ENCODE data around the gene TBC1D22A. TPM values are rescaled to one million over a fixed set of nuclear protein-coding genes. Genes with fewer than 3 reads are reported as not detected.

The TBC1D22A gene
- total RNA-seq, 1 donor from 2014 or later: 24.2 TPM

DNA sequence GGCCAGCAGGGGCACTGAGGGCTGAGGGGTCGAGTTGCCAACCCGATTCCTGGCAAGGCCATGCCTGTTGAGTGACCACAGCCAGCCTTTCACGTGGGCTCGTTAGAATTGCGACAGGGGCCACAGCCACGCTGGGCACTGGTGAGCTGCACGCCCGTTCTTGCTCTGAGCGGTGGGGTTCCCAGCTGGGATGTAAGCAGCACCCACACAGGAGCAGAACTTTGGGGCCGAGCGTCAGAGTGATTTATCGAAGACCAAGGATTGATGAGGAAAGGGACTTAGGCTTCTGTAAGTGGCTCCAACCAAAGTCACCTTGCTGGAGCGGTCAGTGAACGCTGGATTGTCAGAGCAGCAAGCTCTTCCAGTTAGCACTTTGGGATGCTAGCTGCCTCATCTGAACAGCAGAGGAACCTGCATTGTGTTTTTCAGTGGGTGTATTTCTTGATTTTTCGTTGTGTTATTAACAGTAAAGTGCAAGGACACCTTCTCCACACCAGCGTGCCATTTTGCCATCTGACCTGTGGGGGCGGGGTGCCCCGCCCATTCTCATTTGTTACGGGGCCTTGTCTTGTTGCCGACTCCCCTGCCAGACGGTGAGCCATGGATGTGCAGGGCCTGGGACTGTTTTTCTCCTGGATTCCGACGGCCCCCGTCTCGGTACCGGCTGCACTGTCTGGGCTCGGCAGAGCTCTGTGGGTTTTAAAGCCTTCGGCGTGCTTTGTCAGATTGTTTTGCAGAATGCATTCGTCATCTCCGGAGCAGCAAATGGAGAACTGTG, 202.5 kb downstream of the TBC1D22A start:
- no peaks in the 10 kb centered on the region for H3K9me3 ChIP-seq (ENCODE audit: insufficient read depth, low read depth, low read length)
- Mint-ChIP-seq H3K27me3 (ENCODE audit: low read depth, unreplicated experiment) (no peaks in the 10 kb centered on the region), H3K36me3 (ENCODE audit: low read depth, unreplicated experiment) (peaks cover 5% of the 10 kb centered on the region), H3K9me3 (ENCODE audit: unreplicated experiment) (no peaks in the 10 kb centered on the region), H3K4me3 (ENCODE audit: unreplicated experiment) (no peak overlapping the region), H3K27ac (ENCODE audit: unreplicated experiment) (no peak overlapping the region), H3K4me1 (ENCODE audit: low read depth, unreplicated experiment) (peaks cover 10% of the 10 kb centered on the region)
- no peak overlapping the region for H3K4me3 ChIP-seq (ENCODE audit: insufficient read depth, low read depth, low read length)
- no peak overlapping the region for H3K9ac ChIP-seq (ENCODE audit: low read length)
- no peaks in the 10 kb centered on the region for H3K36me3 ChIP-seq (ENCODE audit: insufficient read depth, low read length)
- peaks cover 43% of the 10 kb centered on the region for H4K20me1 ChIP-seq (ENCODE audit: insufficient read depth, low read length)
- H3K79me2 ChIP-seq (ENCODE audit: insufficient read depth, low read length): no peaks in the 10 kb centered on the region
- H3K4me1 ChIP-seq (ENCODE audit: insufficient read depth, low read length): no peaks in the 10 kb centered on the region
- no peaks in the 10 kb centered on the region for H3K27me3 ChIP-seq (ENCODE audit: insufficient read depth, low read length)
- FAIRE-seq (no peak), DNase-seq (ENCODE audit: low read depth) (no peak)
- no peak for TF ChIP-seq EZH2 (IDR thresholded peaks at IDR 0.05; ENCODE audit: insufficient read depth, low read length)
- TF ChIP-seq, protein P1, sequence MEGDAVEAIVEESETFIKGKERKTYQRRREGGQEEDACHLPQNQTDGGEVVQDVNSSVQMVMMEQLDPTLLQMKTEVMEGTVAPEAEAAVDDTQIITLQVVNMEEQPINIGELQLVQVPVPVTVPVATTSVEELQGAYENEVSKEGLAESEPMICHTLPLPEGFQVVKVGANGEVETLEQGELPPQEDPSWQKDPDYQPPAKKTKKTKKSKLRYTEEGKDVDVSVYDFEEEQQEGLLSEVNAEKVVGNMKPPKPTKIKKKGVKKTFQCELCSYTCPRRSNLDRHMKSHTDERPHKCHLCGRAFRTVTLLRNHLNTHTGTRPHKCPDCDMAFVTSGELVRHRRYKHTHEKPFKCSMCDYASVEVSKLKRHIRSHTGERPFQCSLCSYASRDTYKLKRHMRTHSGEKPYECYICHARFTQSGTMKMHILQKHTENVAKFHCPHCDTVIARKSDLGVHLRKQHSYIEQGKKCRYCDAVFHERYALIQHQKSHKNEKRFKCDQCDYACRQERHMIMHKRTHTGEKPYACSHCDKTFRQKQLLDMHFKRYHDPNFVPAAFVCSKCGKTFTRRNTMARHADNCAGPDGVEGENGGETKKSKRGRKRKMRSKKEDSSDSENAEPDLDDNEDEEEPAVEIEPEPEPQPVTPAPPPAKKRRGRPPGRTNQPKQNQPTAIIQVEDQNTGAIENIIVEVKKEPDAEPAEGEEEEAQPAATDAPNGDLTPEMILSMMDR (IDR thresholded peaks at IDR 0.05; ENCODE audit: insufficient read depth, low read depth, low read length): no peak
- no peak overlapping the region for H2AFZ ChIP-seq (ENCODE audit: low read depth, low read length)
- H3K4me2 ChIP-seq (ENCODE audit: low read length): no peak overlapping the region
- no peak overlapping the region for H3K27ac ChIP-seq (ENCODE audit: low read depth, low read length)

DNA sequence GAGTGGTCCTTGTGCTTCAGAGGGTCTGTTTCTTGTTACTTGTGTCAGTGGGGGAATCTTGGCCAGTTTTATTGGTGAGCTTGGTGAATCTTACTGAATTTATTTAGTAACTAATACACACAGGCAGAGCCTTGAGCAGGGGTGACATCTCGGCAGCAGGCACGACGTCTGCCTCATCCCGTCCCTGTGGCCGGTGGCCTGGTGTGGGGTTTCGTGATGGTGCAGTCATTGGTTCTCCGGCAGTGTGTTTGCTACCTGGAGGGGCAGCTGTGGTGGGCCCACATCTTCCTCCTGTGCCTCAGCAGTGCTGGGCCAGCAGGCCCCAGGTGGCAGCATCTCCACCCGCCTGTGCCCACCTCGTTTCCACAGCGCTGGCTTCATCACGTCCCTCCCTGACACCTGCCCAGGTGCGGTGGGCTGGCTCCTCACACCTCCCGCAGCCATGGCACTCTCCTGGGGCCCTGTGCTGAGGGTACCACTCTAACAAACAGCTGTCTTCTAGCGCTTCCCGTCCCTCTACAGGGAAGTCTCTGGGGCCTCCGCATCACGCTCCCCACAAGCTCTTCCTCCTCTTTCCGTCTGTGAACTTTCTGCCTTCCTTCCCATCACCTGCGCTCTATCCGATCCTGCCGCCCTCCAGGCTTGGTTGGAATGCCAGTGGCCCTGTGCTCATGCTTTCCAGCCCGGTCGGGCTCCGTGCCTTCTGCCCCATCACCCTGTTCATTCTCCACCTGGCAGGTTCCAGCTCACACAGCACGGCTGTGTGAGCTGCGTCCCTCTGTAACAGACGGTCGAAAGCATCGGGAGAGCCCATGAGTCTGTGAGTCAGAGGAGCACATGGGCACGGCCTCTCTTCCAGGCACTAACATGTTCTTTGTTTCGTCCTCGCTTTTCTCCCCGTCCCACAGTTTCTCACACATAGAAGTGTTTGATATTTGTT, 203.4 kb downstream of the TBC1D22A start:
- DNase-seq (ENCODE audit: low read depth): no peak

More for the DNA sequence above, 203.4 kb downstream of the TBC1D22A start:
- Mint-ChIP-seq H3K27me3 (ENCODE audit: low read depth, unreplicated experiment) (no peaks in the 10 kb centered on the region), H3K4me1 (ENCODE audit: low read depth, unreplicated experiment) (peaks cover 16% of the 10 kb centered on the region), H3K27ac (ENCODE audit: unreplicated experiment) (no peak overlapping the region), H3K36me3 (ENCODE audit: low read depth, unreplicated experiment) (peaks cover 5% of the 10 kb centered on the region), H3K9me3 (ENCODE audit: unreplicated experiment) (no peaks in the 10 kb centered on the region), H3K4me3 (ENCODE audit: unreplicated experiment) (no peak overlapping the region)
- H3K9me3 ChIP-seq (ENCODE audit: insufficient read depth, low read depth, low read length): no peaks in the 10 kb centered on the region
- TF ChIP-seq, protein P1 (IDR thresholded peaks at IDR 0.05; ENCODE audit: insufficient read depth, low read depth, low read length): no peak
- no peak for TF ChIP-seq EZH2 (IDR thresholded peaks at IDR 0.05; ENCODE audit: insufficient read depth, low read length)
- FAIRE-seq: no peak
- H3K4me1 ChIP-seq (ENCODE audit: insufficient read depth, low read length): no peaks in the 10 kb centered on the region
- H4K20me1 ChIP-seq (ENCODE audit: insufficient read depth, low read length): peaks cover 49% of the 10 kb centered on the region
- H3K79me2 ChIP-seq (ENCODE audit: insufficient read depth, low read length): no peaks in the 10 kb centered on the region
- no peaks in the 10 kb centered on the region for H3K27me3 ChIP-seq (ENCODE audit: insufficient read depth, low read length)
- H3K4me2 ChIP-seq (ENCODE audit: low read length): no peak overlapping the region
- no peak overlapping the region for H3K9ac ChIP-seq (ENCODE audit: low read length)
- H3K27ac ChIP-seq (ENCODE audit: low read depth, low read length): no peak overlapping the region
- H3K4me3 ChIP-seq (ENCODE audit: insufficient read depth, low read depth, low read length): no peak overlapping the region
- H3K36me3 ChIP-seq (ENCODE audit: insufficient read depth, low read length): no peaks in the 10 kb centered on the region
- no peak overlapping the region for H2AFZ ChIP-seq (ENCODE audit: low read depth, low read length)

Data from astrocyte (in vitro differentiated cells and primary cell).